HCT116 (cell line): Measurements from ENCODE around the gene BLACAT1.

ENCODE experiments used
- EZH2 ChIP-seq: fragments of 200-600 bp; sonication (generic); IDR thresholded peaks from 2 replicates; pipeline ENCODE4 v1.6.1; 2017; ENCODE audit warnings: antibody characterized with exemption, mixed run types
- FOSL1 ChIP-seq: IDR thresholded peaks from 2 replicates; pipeline ENCODE4 v1.6.1; 2012; ENCODE audit warnings: low read depth
- POLR2AphosphoS5 ChIP-seq: IDR thresholded peaks from 2 replicates; pipeline ENCODE4 v1.6.1; 2011; ENCODE audit warnings: mild to moderate bottlenecking, low read depth, low read length, moderate library complexity
- RAD21 ChIP-seq: IDR thresholded peaks from 2 replicates; pipeline ENCODE4 v1.6.1; 2012; ENCODE audit warnings: low read depth, mild to moderate bottlenecking
- SIN3A ChIP-seq: IDR thresholded peaks from 2 replicates; pipeline ENCODE4 v1.6.1; 2012; ENCODE audit warnings: low read depth
- YY1 ChIP-seq: IDR thresholded peaks from 2 replicates; pipeline ENCODE4 v1.6.1; 2011; ENCODE audit warnings: low read length, low read depth, moderate library complexity, mild to moderate bottlenecking; ENCODE audit not compliant: insufficient replicate concordance; ENCODE audit errors: extremely low read depth
- ZFX ChIP-seq: fragments of 450-650 bp; IDR thresholded peaks from 2 replicates; pipeline ENCODE4 v1.6.1; 2017
- TF ChIP-seq, protein P1 (sequence below), 3 experiments: fragments of 200-600 bp in 1 of 3; sonication (generic) in 1 of 3; IDR thresholded peaks in 2 of 3; conservative IDR thresholded peaks in 1 of 3; 2 replicates each; pipeline ENCODE4 v1.5.1; 2012 to 2017; ENCODE audit warnings: low read depth in 2 of 3, low read length in 2 of 3, antibody characterized with exemption in 1 of 3, borderline replicate concordance in 1 of 3, control low read depth in 1 of 3, mild to moderate bottlenecking in 1 of 3, mixed read lengths in 1 of 3, mixed run types in 1 of 3, moderate library complexity in 1 of 3; ENCODE audit not compliant: insufficient read depth in 1 of 3
- TF ChIP-seq, protein P2 (sequence below): IDR thresholded peaks from 2 replicates; pipeline ENCODE4 v1.6.1; 2012
- TF ChIP-seq, protein P3 (sequence below): IDR thresholded peaks from 2 replicates; pipeline ENCODE4 v1.6.1; 2012
- TF ChIP-seq, protein P4 (sequence below): IDR thresholded peaks from 2 replicates; pipeline ENCODE4 v1.6.1; 2012; ENCODE audit warnings: low read depth

DNA sequence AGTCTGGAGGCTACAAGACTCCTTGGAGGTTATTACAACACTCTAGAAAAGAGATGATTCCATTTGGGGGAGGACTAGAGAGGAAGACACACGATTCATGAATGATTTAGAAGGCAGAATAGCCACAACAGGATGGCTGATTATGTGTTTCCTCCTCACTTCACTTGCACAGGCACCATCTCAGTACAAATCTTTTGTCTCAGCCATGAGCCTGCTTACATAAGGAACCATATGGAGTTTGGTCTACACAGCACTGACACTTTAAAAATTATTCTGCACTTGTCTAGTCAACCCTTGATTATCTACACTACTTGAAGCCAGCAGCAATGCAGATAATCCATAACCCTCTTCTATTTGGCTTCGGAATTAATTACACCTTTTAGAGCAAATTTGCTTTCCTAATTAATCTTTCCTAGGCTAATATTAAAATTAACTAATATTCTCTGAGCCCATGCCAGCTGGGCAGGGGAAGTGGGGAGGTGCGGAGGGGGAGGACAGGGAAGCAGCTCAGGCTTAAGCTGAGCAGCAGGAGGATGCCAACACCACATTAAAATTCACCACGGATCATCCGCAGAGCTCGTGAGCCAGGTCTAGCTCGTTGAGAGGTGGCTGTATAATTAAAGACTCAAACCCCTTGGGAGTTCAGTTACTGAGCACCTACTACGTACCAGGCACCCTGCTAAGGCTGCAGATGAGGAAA is 30.8 kb downstream of the BLACAT1 start:
- TF ChIP-seq, protein P1, sequence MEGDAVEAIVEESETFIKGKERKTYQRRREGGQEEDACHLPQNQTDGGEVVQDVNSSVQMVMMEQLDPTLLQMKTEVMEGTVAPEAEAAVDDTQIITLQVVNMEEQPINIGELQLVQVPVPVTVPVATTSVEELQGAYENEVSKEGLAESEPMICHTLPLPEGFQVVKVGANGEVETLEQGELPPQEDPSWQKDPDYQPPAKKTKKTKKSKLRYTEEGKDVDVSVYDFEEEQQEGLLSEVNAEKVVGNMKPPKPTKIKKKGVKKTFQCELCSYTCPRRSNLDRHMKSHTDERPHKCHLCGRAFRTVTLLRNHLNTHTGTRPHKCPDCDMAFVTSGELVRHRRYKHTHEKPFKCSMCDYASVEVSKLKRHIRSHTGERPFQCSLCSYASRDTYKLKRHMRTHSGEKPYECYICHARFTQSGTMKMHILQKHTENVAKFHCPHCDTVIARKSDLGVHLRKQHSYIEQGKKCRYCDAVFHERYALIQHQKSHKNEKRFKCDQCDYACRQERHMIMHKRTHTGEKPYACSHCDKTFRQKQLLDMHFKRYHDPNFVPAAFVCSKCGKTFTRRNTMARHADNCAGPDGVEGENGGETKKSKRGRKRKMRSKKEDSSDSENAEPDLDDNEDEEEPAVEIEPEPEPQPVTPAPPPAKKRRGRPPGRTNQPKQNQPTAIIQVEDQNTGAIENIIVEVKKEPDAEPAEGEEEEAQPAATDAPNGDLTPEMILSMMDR (IDR thresholded peaks at IDR 0.05 in 2 of 3, conservative IDR thresholded peaks at IDR 0.05 in 1 of 3; ENCODE audit: borderline replicate concordance in 1 of 3, insufficient read depth in 1 of 3, low read depth in 2 of 3, low read length in 2 of 3) = no peak
- TF ChIP-seq, protein P2, sequence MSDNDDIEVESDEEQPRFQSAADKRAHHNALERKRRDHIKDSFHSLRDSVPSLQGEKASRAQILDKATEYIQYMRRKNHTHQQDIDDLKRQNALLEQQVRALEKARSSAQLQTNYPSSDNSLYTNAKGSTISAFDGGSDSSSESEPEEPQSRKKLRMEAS = no peak
- TF ChIP-seq, protein P3, sequence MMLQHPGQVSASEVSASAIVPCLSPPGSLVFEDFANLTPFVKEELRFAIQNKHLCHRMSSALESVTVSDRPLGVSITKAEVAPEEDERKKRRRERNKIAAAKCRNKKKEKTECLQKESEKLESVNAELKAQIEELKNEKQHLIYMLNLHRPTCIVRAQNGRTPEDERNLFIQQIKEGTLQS = no peak
- TF ChIP-seq FOSL1 (no peak), ZFX (no peak), SIN3A (no peak), EZH2 (no peak), POLR2AphosphoS5 (no peak), RAD21 (no peak), YY1 (no peak)
- TF ChIP-seq, protein P4, sequence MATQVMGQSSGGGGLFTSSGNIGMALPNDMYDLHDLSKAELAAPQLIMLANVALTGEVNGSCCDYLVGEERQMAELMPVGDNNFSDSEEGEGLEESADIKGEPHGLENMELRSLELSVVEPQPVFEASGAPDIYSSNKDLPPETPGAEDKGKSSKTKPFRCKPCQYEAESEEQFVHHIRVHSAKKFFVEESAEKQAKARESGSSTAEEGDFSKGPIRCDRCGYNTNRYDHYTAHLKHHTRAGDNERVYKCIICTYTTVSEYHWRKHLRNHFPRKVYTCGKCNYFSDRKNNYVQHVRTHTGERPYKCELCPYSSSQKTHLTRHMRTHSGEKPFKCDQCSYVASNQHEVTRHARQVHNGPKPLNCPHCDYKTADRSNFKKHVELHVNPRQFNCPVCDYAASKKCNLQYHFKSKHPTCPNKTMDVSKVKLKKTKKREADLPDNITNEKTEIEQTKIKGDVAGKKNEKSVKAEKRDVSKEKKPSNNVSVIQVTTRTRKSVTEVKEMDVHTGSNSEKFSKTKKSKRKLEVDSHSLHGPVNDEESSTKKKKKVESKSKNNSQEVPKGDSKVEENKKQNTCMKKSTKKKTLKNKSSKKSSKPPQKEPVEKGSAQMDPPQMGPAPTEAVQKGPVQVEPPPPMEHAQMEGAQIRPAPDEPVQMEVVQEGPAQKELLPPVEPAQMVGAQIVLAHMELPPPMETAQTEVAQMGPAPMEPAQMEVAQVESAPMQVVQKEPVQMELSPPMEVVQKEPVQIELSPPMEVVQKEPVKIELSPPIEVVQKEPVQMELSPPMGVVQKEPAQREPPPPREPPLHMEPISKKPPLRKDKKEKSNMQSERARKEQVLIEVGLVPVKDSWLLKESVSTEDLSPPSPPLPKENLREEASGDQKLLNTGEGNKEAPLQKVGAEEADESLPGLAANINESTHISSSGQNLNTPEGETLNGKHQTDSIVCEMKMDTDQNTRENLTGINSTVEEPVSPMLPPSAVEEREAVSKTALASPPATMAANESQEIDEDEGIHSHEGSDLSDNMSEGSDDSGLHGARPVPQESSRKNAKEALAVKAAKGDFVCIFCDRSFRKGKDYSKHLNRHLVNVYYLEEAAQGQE = no peak
